Ovary (tissue), 3 donors: ENCODE results near the gene SEL1L3.

ENCODE experiments used
- CTCF ChIP-seq, 3 donors: fragments of 450-650 bp in 2 of 3; fragments of 200-600 bp in 1 of 3; IDR thresholded peaks; one replicate each; pipeline versions ENCODE4 v1.5.1 to v1.8.0; 2016 to 2022; ENCODE audit warnings: antibody characterized with exemption in 3 of 3, mild to moderate bottlenecking in 1 of 3
- POLR2A ChIP-seq: fragments of 450-650 bp; IDR thresholded peaks from one replicate; pipeline ENCODE4 v1.6.1; 2017; ENCODE audit warnings: antibody characterized with exemption, mild to moderate bottlenecking, moderate library complexity
- donor health status: DM: no; HTN: no; CAD: no.

GRCh38 chr4:25830548-25830947, 32.2 kb downstream of the SEL1L3 start:
- TF ChIP-seq CTCF (IDR thresholded peaks at IDR 0.05) (no peak), POLR2A (no peak)
